NOMO-1 (cell line): Measurements from ENCODE around the gene NDUFA12.

Experiments used
- DNase-seq, 2 experiments: peaks; one replicate each; lab custom pipeline; 2025; ENCODE audit not compliant: unreplicated experiment in 2 of 2; lab: John Stamatoyannopoulos, UW

NDUFA12 gene

GRCh38 chr12:94942663-94943062, 60.8 kb downstream of the NDUFA12 start:
- peak; percentile 33 to 45 for DNase-seq

DNA sequence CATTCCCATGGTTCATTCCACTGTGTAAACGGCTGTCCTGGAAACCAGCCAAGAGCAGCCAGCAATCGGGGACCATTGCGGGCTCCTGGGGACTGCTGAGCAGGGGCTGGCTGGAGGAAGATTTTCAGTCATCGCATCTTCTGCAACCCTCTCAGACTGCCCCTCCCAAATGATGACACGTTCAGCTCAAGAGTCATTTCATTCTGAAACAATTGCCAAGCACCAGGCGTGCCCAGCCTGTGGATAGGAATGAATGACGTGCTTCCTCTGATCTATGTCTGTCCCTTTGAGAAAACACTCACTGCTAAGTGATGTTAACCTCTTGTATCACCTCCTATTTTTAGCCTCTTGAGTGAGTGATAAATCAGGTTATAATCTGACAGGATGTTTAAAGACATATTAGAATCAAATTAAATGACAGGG, 62.0 kb downstream of the NDUFA12 start:
- DNase-seq, result no peak

- DNase-seq, result no peak
These were observed 62.7 kb downstream of the NDUFA12 start for GRCh38 chr12:94940771-94941170.

GRCh38 chr12:94938583-94938982, 64.9 kb downstream of the NDUFA12 start:
- DNase-seq, result no peak

- DNase-seq, result no peak
These were observed 72.7 kb downstream of the NDUFA12 start for GRCh38 chr12:94930772-94931171.

- no peak for DNase-seq
These were observed 73.3 kb downstream of the NDUFA12 start for GRCh38 chr12:94930216-94930654.

DNA sequence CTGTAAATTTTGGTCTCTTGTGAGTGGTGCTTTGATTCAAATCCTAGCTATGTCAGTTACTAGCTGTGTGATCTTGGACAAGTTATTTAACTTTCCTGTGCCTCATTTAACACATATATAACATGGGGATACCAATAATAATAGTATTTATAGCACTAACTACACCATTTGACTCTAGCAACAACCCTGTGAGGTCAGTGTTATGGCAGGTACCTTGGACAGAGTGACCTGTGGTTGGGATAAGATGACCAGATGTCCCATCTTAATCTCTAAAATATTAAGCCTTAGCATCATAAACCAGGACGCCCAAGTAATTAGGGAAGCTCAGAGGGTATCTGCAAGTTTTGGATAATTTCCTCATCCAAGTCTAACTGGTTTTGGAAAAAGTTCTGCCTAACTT, 73.7 kb downstream of the NDUFA12 start:
- DNase-seq, result no peak

- DNase-seq, result no peak
These were observed 77.8 kb downstream of the NDUFA12 start for GRCh38 chr12:94925729-94926128.

- DNase-seq, result no peak
These were observed 78.3 kb downstream of the NDUFA12 start for GRCh38 chr12:94925206-94925605.

DNA sequence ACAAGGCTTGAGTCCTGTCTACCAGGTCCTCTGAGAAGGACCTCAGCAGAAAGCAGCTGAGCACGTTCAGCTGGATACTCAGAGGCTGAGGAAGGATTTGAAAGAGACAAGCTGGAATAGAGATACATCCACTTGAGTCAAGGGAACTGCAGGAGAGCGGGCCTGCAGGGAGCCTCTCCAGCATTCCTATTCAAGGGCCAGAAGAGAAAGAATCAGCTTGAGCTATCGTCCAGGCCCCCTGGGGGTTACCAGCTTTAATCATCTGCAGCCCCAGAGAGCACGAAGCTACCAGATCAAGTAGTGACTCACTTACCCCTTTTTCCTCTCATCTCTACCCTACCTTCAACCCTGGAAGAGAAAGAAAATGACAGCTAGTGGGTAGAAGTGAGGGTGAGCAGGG, 80.9 kb downstream of the NDUFA12 start:
- DNase-seq, result no peak
